Measurements from ENCODE around the gene NFAT5. TPM values are rescaled to one million over a fixed set of nuclear protein-coding genes. Genes with fewer than 3 reads are reported as not detected.
"Not testable (repeated sequence)": the region's sequence is repeated elsewhere in the genome, so short reads cannot be mapped to it uniquely, and the experiment has no call there.

Gene NFAT5
- total and polyA plus RNA-seq, 4 donors = 5.2 to 111 (median 22.5) TPM

DNA sequence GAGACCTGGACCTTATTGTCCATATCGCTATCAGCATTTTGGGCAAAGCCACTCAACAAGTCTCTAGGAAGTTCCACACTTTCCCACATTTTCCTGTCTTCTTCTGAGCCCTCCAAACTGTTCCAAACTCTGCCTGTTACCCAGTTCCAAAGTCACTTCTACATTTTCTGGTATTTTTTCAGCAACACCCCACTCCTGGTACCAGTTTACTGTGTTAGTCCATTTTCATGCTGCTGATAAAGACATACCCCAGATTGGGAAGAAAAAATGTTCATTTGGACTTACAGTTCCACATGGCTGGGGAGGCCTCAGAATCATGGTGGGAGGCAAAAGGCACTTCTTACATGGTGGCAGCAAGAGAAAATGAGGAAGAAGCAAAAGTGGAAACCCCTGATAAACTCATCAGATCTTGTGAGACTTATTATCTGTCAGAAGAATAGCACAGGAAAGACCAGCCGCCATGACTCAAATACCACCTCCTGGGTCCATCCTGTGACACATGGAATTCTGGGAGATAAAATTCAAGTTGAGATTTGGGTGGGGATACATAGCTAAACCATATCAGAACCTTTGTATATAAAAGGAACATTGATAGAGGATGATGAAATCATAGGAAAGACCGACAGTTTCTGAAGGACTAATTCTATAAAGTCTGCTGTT lies 71.6 kb downstream of the NFAT5 start:
- peaks cover 0 to 20% (median 13%) of the 10 kb centered on the region in 4 donors for H3K36me3 ChIP-seq (ENCODE audit: control insufficient read depth in 4 of 4, insufficient read depth in 4 of 4, low read length in 4 of 4)
- WGBS, 2 donors = 95% methylated on average over 3 of the region's 3 CpGs
- not testable (repeated sequence) for ATAC-seq (ENCODE audit: insufficient read depth, low FRiP score); H3K9me3 ChIP-seq (ENCODE audit: control insufficient read depth in 4 of 4, insufficient read depth in 3 of 4, low read length in 3 of 4); H3K4me1 ChIP-seq (ENCODE audit: control insufficient read depth in 5 of 5, insufficient read depth in 5 of 5, low read length in 5 of 5); H3K27me3 ChIP-seq (ENCODE audit: control insufficient read depth in 3 of 3, insufficient read depth in 3 of 3, low read length in 2 of 3); DNase-seq; H3K4me3 ChIP-seq; H3K27ac ChIP-seq (ENCODE audit: low read depth in 1 of 2, low read length in 1 of 2); H3K9ac ChIP-seq (ENCODE audit: insufficient read depth in 1 of 2, low read length in 2 of 2)

GRCh38 chr16:69643997-69644396 lies 78.2 kb downstream of the NFAT5 start:
- ATAC-seq (ENCODE audit: insufficient read depth, low FRiP score); H3K27ac ChIP-seq (ENCODE audit: low read depth in 1 of 2, low read length in 1 of 2); H3K9me3 ChIP-seq (ENCODE audit: control insufficient read depth in 4 of 4, insufficient read depth in 3 of 4, low read length in 3 of 4); H3K27me3 ChIP-seq (ENCODE audit: control insufficient read depth in 3 of 3, insufficient read depth in 3 of 3, low read length in 2 of 3); H3K4me3 ChIP-seq; H3K9ac ChIP-seq (ENCODE audit: insufficient read depth in 1 of 2, low read length in 2 of 2); H3K4me1 ChIP-seq (ENCODE audit: control insufficient read depth in 5 of 5, insufficient read depth in 5 of 5, low read length in 5 of 5); DNase-seq: not testable (repeated sequence)
- WGBS, 2 donors = 98% methylated on average over 3 of the region's 3 CpGs
- peaks cover 5 to 13% (median 8%) of the 10 kb centered on the region in 4 donors for H3K36me3 ChIP-seq (ENCODE audit: control insufficient read depth in 4 of 4, insufficient read depth in 4 of 4, low read length in 4 of 4)

DNA sequence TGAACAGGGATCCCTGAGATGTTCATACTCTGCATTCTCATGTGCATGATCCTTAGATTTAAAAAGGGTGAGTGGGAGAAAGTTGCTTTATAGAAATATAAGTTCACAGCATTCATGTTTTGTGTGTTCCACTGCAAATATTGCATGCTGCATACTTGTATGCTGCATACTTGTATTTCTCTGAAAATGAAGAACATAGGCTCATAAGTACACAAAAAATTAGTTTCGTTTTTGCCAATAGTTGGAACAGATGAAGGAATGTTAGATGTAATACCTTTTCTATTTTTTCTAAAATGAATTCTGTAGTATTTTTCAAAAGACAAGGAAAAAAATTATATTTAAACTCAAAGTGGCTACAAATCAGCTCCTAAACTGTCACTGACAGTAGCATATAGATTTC lies 79.0 kb downstream of the NFAT5 start:
- Histone ChIP-seq H3K4me1 (ENCODE audit: control insufficient read depth in 5 of 5, insufficient read depth in 5 of 5, low read length in 5 of 5) (peaks cover 0 to 3% (median 0%) of the 10 kb centered on the region in 5 donors), H3K27ac (ENCODE audit: low read depth in 1 of 2, low read length in 1 of 2) (no peak overlapping the region), H3K9me3 (ENCODE audit: control insufficient read depth in 4 of 4, insufficient read depth in 3 of 4, low read length in 3 of 4) (no peaks in the 10 kb centered on the region), H3K27me3 (ENCODE audit: control insufficient read depth in 3 of 3, insufficient read depth in 3 of 3, low read length in 2 of 3) (no peaks in the 10 kb centered on the region), H3K9ac (ENCODE audit: insufficient read depth in 1 of 2, low read length in 2 of 2) (no peak overlapping the region), H3K4me3 (no peak overlapping the region), H3K36me3 (ENCODE audit: control insufficient read depth in 4 of 4, insufficient read depth in 4 of 4, low read length in 4 of 4) (peaks cover 5 to 17% (median 11%) of the 10 kb centered on the region in 4 donors)
- DNase-seq (no peak), ATAC-seq (ENCODE audit: insufficient read depth, low FRiP score) (no peak)
- 33 to 42% methylated on average over 1 of the region's 1 CpG for WGBS, 2 donors
- no peak for TF ChIP-seq CTCF (IDR thresholded peaks at IDR 0.05; ENCODE audit: control extremely low read depth, extremely low read depth)

GRCh38 chr16:69647020-69647419 lies 81.3 kb downstream of the NFAT5 start:
- Histone ChIP-seq H3K4me3 (no peak overlapping the region), H3K9ac (ENCODE audit: insufficient read depth in 1 of 2, low read length in 2 of 2) (no peak overlapping the region), H3K4me1 (ENCODE audit: control insufficient read depth in 5 of 5, insufficient read depth in 5 of 5, low read length in 5 of 5) (peaks cover 0 to 3% (median 0%) of the 10 kb centered on the region in 5 donors), H3K27ac (ENCODE audit: low read depth in 1 of 2, low read length in 1 of 2) (no peak overlapping the region), H3K9me3 (ENCODE audit: control insufficient read depth in 4 of 4, insufficient read depth in 3 of 4, low read length in 3 of 4) (no peaks in the 10 kb centered on the region), H3K36me3 (ENCODE audit: control insufficient read depth in 4 of 4, insufficient read depth in 4 of 4, low read length in 4 of 4) (peaks cover 5 to 30% (median 16%) of the 10 kb centered on the region in 4 donors), H3K27me3 (ENCODE audit: control insufficient read depth in 3 of 3, insufficient read depth in 3 of 3, low read length in 2 of 3) (no peaks in the 10 kb centered on the region)
- WGBS, 2 donors = 95 to 96% methylated on average over 5 of the region's 5 CpGs
- ATAC-seq (ENCODE audit: insufficient read depth, low FRiP score) = no peak
- DNase-seq = no peak
- no peak for TF ChIP-seq CTCF (IDR thresholded peaks at IDR 0.05; ENCODE audit: control extremely low read depth, extremely low read depth)

Measured in lung (tissue), 12 donors.